GM12878 (cell line): Measurements from ENCODE around the gene MRPL54. TPM values are rescaled to one million over a fixed set of nuclear protein-coding genes. Genes with fewer than 3 reads are reported as not detected.

Source experiments
- CHD2 ChIP-seq: IDR thresholded peaks from 2 replicates; pipeline ENCODE4 v1.6.1; 2011; ENCODE audit warnings: low read depth, low read length, improper control_type of control experiment, borderline replicate concordance
- HCFC1 ChIP-seq: fragments of 150-350 bp; IDR thresholded peaks from 2 replicates; pipeline ENCODE4 v1.6.1; 2014; ENCODE audit warnings: low read length
- HDAC6 ChIP-seq: fragments of 200-600 bp; sonication (generic); IDR thresholded peaks from one replicate; pipeline ENCODE4 v1.8.0; 2017; ENCODE audit warnings: antibody characterized with exemption; ENCODE audit not compliant: unreplicated experiment
- IKZF2 ChIP-seq, 2 experiments: fragments of 450-650 bp; IDR thresholded peaks; 2 replicates each; pipeline ENCODE4 v1.6.1; 2017; ENCODE audit warnings: mild to moderate bottlenecking in 2 of 2, moderate library complexity in 2 of 2
- KDM1A ChIP-seq: fragments of 200-600 bp; sonication (generic); IDR thresholded peaks from 2 replicates; pipeline ENCODE4 v1.6.1; 2016; ENCODE audit warnings: borderline replicate concordance
- LARP7 ChIP-seq: fragments of 450-650 bp; IDR thresholded peaks from 2 replicates; pipeline ENCODE4 v1.6.1; 2017; ENCODE audit warnings: mild to moderate bottlenecking
- NR2C1 ChIP-seq: fragments of 450-650 bp; IDR thresholded peaks from 2 replicates; pipeline ENCODE4 v1.6.1; 2017; ENCODE audit warnings: antibody characterized with exemption, mild to moderate bottlenecking, moderate library complexity
- NRF1 ChIP-seq: conservative IDR thresholded peaks from 2 replicates; pipeline ENCODE4 v1.6.1; 2011; ENCODE audit warnings: mild to moderate bottlenecking, low read depth, low read length, improper control_type of control experiment
- POLR2A ChIP-seq: IDR thresholded peaks from 2 replicates; pipeline ENCODE4 v1.6.1; 2011; ENCODE audit warnings: low read depth, mild to moderate bottlenecking, low read length
- POU2F2 ChIP-seq: IDR thresholded peaks from 3 replicates; pipeline ENCODE4 v1.6.1; 2011; ENCODE audit warnings: low read depth, mild to moderate bottlenecking, low read length, borderline replicate concordance
- SMC3 ChIP-seq: IDR thresholded peaks from 2 replicates; pipeline ENCODE4 v1.6.1; 2011; ENCODE audit warnings: low read length, improper control_type of control experiment, borderline replicate concordance
- SREBF2 ChIP-seq: IDR thresholded peaks from 2 replicates; pipeline ENCODE4 v1.6.1; 2012; ENCODE audit warnings: mild to moderate bottlenecking, low read length
- TARDBP ChIP-seq: IDR thresholded peaks from 2 replicates; pipeline ENCODE4 v1.6.1; 2016; ENCODE audit warnings: borderline replicate concordance
- polyA plus RNA-seq, 11 experiments: library from polyadenylated mRNA; depleted of rRNA in 4 of 11; unstranded in 6 of 11; stranded (reverse) in 5 of 11; fragments of >200 nt; fragmentation: Nextera tagmentation in 4 of 11; fragmentation: Illumina TruSeq in 1 of 11; extraction: Ambion mirVana in 4 of 11; extraction: Trizol in 1 of 11; gene quantifications; 1 replicate in 1 of 11; 2 replicates in 10 of 11; pipeline versions ENCODE4 v1.2.1 to v1.2.3, GENCODE V29; 2011 to 2016; ENCODE audit warnings: inconsistent platforms in 2 of 11, missing spikeins in 2 of 11, low read depth in 1 of 11
- total RNA-seq, 4 experiments: library from RNA; depleted of rRNA in 3 of 4; stranded (reverse); fragments of >200 nt in 3 of 4; fragmentation: Illumina TruSeq in 1 of 4; extraction: Trizol in 1 of 4; gene quantifications; 2 replicates each; pipeline versions ENCODE4 v1.2.1 to v1.2.3, GENCODE V29; 2013 to 2021
- TF ChIP-seq, protein P1 (sequence below): fragments of 450-650 bp; IDR thresholded peaks from 2 replicates; pipeline ENCODE4 v1.6.1; 2018; ENCODE audit warnings: mild to moderate bottlenecking, low read depth, moderate library complexity; ENCODE audit not compliant: partially characterized antibody
- TF ChIP-seq, protein P2 (sequence below): fragments of 150-350 bp; IDR thresholded peaks from 2 replicates; pipeline ENCODE4 v1.6.1; 2016; ENCODE audit warnings: low read depth, low read length
- TF ChIP-seq, protein P3 (sequence below): IDR thresholded peaks from 2 replicates; pipeline ENCODE4 v1.6.1; 2012; ENCODE audit warnings: improper control_type of control experiment, low read depth, low read length; ENCODE audit not compliant: insufficient replicate concordance
- TF ChIP-seq, protein P4 (sequence below): fragments of 450-650 bp; IDR thresholded peaks from 2 replicates; pipeline ENCODE4 v1.6.1; 2014; ENCODE audit warnings: mild to moderate bottlenecking

The MRPL54 gene
- total and polyA plus RNA-seq, 10 of the 15 experiments (the other 5 are each of a cell fraction or from before 2014, with no cell fraction given): 3.1 to 98.7 (median 75.2) TPM

DNA sequence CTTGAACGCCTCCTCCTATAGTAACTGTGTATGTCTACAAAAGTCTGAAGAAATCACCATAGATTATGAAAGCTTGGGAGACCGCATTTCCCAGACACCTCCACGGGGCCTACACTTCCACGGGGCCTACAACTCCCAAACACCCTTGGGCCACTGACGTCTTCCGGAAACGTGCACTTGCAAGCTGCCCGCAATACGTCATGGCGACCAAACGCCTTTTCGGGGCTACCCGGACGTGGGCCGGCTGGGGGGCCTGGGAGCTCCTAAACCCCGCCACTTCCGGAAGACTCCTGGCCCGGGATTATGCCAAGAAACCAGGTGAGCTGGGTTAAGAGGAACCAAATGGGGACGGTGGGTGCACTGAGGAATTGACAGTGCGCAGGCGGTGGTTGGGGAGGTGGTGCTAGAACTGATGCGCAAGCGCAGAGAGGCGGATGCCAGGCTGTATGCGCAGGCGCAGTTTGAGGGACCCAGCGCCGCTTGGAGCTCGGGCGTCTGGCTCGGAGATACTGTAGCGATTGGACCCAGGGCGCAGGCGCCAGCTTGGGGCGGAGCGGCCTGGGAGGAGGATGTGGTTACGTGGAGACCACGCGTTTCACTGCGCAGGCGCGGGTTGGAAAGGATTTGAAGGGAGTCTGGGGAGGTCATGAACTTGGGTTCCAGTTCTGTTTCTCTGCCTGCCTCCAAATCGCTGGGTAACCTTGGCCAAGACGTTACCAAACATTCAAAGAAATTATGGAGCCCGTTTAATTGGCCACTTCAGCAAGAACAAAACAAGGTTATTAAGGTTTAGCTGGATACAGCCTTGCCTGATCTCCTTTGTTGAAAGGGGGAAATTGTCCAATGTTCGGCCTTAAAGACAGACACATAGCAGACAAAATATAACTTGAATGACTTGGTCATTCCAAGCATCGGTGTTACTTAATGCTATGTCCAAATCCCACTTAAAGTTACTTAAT lies at the start of gene MRPL54 (continued):
- TF ChIP-seq, protein P1, sequence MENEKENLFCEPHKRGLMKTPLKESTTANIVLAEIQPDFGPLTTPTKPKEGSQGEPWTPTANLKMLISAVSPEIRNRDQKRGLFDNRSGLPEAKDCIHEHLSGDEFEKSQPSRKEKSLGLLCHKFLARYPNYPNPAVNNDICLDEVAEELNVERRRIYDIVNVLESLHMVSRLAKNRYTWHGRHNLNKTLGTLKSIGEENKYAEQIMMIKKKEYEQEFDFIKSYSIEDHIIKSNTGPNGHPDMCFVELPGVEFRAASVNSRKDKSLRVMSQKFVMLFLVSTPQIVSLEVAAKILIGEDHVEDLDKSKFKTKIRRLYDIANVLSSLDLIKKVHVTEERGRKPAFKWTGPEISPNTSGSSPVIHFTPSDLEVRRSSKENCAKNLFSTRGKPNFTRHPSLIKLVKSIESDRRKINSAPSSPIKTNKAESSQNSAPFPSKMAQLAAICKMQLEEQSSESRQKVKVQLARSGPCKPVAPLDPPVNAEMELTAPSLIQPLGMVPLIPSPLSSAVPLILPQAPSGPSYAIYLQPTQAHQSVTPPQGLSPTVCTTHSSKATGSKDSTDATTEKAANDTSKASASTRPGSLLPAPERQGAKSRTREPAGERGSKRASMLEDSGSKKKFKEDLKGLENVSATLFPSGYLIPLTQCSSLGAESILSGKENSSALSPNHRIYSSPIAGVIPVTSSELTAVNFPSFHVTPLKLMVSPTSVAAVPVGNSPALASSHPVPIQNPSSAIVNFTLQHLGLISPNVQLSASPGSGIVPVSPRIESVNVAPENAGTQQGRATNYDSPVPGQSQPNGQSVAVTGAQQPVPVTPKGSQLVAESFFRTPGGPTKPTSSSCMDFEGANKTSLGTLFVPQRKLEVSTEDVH: peak; percentile 72
- peak; percentile 97 for TF ChIP-seq POLR2A
- TF ChIP-seq, protein P2, sequence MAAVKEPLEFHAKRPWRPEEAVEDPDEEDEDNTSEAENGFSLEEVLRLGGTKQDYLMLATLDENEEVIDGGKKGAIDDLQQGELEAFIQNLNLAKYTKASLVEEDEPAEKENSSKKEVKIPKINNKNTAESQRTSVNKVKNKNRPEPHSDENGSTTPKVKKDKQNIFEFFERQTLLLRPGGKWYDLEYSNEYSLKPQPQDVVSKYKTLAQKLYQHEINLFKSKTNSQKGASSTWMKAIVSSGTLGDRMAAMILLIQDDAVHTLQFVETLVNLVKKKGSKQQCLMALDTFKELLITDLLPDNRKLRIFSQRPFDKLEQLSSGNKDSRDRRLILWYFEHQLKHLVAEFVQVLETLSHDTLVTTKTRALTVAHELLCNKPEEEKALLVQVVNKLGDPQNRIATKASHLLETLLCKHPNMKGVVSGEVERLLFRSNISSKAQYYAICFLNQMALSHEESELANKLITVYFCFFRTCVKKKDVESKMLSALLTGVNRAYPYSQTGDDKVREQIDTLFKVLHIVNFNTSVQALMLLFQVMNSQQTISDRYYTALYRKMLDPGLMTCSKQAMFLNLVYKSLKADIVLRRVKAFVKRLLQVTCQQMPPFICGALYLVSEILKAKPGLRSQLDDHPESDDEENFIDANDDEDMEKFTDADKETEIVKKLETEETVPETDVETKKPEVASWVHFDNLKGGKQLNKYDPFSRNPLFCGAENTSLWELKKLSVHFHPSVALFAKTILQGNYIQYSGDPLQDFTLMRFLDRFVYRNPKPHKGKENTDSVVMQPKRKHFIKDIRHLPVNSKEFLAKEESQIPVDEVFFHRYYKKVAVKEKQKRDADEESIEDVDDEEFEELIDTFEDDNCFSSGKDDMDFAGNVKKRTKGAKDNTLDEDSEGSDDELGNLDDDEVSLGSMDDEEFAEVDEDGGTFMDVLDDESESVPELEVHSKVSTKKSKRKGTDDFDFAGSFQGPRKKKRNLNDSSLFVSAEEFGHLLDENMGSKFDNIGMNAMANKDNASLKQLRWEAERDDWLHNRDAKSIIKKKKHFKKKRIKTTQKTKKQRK: no peak
- TF ChIP-seq SMC3: no peak
- 0 out of 4 replicates have a peak, but pooled peaks of 1 of the 2 experiments have one; percentile 21 for TF ChIP-seq IKZF2 (IDR thresholded peaks at IDR 0.05)
- peak; percentile 27 for TF ChIP-seq LARP7
- peak; percentile 65; the same call in 1 of the 3 replicates for TF ChIP-seq POU2F2
- TF ChIP-seq, protein P3, sequence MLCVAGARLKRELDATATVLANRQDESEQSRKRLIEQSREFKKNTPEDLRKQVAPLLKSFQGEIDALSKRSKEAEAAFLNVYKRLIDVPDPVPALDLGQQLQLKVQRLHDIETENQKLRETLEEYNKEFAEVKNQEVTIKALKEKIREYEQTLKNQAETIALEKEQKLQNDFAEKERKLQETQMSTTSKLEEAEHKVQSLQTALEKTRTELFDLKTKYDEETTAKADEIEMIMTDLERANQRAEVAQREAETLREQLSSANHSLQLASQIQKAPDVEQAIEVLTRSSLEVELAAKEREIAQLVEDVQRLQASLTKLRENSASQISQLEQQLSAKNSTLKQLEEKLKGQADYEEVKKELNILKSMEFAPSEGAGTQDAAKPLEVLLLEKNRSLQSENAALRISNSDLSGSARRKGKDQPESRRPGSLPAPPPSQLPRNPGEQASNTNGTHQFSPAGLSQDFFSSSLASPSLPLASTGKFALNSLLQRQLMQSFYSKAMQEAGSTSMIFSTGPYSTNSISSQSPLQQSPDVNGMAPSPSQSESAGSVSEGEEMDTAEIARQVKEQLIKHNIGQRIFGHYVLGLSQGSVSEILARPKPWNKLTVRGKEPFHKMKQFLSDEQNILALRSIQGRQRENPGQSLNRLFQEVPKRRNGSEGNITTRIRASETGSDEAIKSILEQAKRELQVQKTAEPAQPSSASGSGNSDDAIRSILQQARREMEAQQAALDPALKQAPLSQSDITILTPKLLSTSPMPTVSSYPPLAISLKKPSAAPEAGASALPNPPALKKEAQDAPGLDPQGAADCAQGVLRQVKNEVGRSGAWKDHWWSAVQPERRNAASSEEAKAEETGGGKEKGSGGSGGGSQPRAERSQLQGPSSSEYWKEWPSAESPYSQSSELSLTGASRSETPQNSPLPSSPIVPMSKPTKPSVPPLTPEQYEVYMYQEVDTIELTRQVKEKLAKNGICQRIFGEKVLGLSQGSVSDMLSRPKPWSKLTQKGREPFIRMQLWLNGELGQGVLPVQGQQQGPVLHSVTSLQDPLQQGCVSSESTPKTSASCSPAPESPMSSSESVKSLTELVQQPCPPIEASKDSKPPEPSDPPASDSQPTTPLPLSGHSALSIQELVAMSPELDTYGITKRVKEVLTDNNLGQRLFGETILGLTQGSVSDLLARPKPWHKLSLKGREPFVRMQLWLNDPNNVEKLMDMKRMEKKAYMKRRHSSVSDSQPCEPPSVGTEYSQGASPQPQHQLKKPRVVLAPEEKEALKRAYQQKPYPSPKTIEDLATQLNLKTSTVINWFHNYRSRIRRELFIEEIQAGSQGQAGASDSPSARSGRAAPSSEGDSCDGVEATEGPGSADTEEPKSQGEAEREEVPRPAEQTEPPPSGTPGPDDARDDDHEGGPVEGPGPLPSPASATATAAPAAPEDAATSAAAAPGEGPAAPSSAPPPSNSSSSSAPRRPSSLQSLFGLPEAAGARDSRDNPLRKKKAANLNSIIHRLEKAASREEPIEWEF: no peak
- TF ChIP-seq HDAC6: peak; percentile 54
- TF ChIP-seq, protein P4, sequence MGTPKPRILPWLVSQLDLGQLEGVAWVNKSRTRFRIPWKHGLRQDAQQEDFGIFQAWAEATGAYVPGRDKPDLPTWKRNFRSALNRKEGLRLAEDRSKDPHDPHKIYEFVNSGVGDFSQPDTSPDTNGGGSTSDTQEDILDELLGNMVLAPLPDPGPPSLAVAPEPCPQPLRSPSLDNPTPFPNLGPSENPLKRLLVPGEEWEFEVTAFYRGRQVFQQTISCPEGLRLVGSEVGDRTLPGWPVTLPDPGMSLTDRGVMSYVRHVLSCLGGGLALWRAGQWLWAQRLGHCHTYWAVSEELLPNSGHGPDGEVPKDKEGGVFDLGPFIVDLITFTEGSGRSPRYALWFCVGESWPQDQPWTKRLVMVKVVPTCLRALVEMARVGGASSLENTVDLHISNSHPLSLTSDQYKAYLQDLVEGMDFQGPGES: no peak
- TF ChIP-seq SREBF2: no peak
- no peak for TF ChIP-seq TARDBP
- TF ChIP-seq KDM1A: no peak
- TF ChIP-seq CHD2: no peak
- TF ChIP-seq NR2C1: peak; percentile 77
- TF ChIP-seq NRF1: peak; percentile 95
- TF ChIP-seq HCFC1: peak; percentile 93
